ENCODE measurements around the gene STOML1.

Gene STOML1

DNA sequence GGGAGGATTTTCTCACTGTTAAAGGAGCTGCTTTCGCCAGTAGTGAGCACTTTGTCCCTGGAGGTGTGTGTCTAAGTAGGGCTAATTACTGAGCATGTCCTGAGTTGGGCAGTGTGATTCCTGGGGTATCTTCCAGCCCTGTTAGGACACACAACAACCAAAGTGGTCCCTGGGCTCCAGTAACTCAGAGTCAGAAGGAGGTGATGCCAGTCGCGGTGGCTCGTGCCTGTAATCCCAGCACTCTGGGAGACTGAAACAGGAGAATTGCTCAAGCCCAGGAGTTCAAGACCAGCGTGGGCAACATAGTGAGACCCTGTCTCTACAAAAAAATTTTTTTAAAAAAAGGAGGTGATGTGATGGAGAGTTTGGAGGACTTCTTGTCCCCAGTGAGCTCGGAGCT, 40.0 kb upstream of the STOML1 start:
- no peak for TF ChIP-seq CTCF (IDR thresholded peaks at IDR 0.05; ENCODE audit: insufficient read depth, low read depth, low read length, missing control alignments)
- DNase-seq (ENCODE audit: low read depth) = no peak
- H3K4me3 ChIP-seq (ENCODE audit: low read depth, low read length) = no peak overlapping the region

DNA sequence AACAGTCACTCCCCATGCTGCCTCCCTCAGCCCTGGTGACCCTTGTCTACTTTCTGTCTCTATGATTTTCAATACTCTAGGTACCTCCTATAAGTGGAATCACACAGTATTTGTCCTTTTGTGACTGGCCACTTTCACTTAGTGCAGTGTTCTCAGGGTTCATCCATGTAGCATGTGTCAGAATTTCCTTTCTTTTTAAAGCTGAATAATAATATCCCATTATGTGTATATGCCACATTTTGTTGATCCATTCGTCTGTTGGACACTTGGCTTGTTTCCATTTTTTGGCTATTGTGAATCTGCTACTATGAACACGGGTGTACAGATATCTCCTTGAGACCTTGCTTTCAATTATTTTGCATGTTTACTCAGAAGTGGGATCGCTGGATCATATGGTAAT, 36.6 kb upstream of the STOML1 start:
- TF ChIP-seq CTCF (IDR thresholded peaks at IDR 0.05; ENCODE audit: insufficient read depth, low read depth, low read length, missing control alignments) = no peak
- DNase-seq (ENCODE audit: low read depth) = no peak
- H3K4me3 ChIP-seq (ENCODE audit: low read depth, low read length) = no peak overlapping the region

- DNase-seq (ENCODE audit: low read depth) = no peak
- no peak for TF ChIP-seq CTCF (IDR thresholded peaks at IDR 0.05; ENCODE audit: insufficient read depth, low read depth, low read length, missing control alignments)
- H3K4me3 ChIP-seq (ENCODE audit: low read depth, low read length) = no peak overlapping the region
These were observed 35.6 kb upstream of the STOML1 start for GRCh38 chr15:74027688-74028087.

GRCh38 chr15:74025436-74025835, 33.3 kb upstream of the STOML1 start:
- TF ChIP-seq CTCF (IDR thresholded peaks at IDR 0.05; ENCODE audit: insufficient read depth, low read depth, low read length, missing control alignments) = no peak
- no peak overlapping the region for H3K4me3 ChIP-seq (ENCODE audit: low read depth, low read length)
- no peak for DNase-seq (ENCODE audit: low read depth)

DNA sequence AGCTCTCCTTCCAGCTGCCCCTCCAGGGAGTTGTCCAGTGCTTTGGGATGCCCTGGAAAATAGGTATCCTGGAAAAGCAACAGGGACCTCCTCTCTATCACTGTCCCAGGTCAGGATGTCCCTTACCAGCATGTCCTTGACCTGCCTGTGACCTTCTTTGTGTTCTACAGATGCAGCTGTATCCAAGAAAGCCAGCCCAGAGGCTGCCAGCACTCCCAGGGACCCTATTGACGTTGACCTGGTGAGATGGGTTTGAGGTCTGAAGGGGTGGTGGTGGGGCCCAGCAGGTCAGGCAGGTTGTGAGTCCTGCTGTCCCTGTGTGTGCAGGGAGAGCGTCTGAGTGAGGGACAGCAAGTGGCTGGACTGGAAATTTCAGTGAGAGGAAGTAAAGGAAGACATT, 32.6 kb upstream of the STOML1 start:
- no peak overlapping the region for H3K4me3 ChIP-seq (ENCODE audit: low read depth, low read length)
- TF ChIP-seq CTCF (IDR thresholded peaks at IDR 0.05; ENCODE audit: insufficient read depth, low read depth, low read length, missing control alignments) = no peak
- no peak for DNase-seq (ENCODE audit: low read depth)

DNA sequence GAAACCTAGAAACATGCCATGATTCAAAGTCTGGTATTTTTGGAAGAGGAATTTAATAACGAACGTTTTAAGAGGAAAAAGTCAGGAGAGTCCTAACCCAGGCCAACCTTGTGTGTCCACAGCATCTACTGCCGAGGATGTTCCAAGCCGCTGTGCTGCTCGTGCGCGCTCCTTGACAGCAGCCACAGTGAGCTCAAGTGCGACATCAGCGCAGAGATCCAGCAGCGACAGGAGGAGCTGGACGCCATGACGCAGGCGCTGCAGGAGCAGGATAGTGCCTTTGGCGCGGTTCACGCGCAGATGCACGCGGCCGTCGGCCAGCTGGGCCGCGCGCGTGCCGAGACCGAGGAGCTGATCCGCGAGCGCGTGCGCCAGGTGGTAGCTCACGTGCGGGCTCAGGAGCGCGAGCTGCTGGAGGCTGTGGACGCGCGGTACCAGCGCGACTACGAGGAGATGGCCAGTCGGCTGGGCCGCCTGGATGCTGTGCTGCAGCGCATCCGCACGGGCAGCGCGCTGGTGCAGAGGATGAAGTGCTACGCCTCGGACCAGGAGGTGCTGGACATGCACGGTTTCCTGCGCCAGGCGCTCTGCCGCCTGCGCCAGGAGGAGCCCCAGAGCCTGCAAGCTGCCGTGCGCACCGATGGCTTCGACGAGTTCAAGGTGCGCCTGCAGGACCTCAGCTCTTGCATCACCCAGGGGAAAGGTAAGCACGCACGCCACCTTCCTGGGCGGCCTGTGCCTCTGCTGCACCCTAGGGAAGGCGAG, 30.8 kb upstream of the STOML1 start:
- no peak overlapping the region for H3K4me3 ChIP-seq (ENCODE audit: low read depth, low read length)
- TF ChIP-seq CTCF (IDR thresholded peaks at IDR 0.05; ENCODE audit: insufficient read depth, low read depth, low read length, missing control alignments) = no peak
- no peak for DNase-seq (ENCODE audit: low read depth)

DNA sequence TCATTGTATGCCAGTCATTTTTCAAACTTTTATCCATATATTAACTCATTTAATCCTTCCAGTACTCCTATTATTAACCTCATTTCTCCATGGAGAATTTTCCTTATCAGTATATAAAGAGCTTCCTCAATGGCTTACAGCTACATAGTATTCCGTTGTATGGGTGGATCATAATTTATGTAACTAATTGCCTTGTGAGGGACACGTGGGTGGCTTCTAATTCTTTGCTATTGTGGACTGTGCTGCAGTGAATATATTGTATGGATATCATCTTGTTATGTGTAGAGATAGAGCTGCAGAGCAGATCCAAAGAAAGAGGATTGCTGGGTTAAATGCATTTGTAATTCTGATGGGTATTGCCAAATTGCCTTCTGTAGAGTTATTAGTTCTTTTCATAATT, 27.6 kb upstream of the STOML1 start:
- no peak overlapping the region for H3K4me3 ChIP-seq (ENCODE audit: low read depth, low read length)
- no peak for TF ChIP-seq CTCF (IDR thresholded peaks at IDR 0.05; ENCODE audit: insufficient read depth, low read depth, low read length, missing control alignments)
- DNase-seq (ENCODE audit: low read depth) = no peak
